ENCODE data around the gene SYTL4.
A peak's percentile ranks its signal among the peaks of the same experiment; 100 is the strongest.

SYTL4 gene

GRCh38 chrX:100687128-100687527, 44.8 kb downstream of the SYTL4 start:
- peak; percentile 8 for DNase-seq

- DNase-seq = no peak
Observed at GRCh38 chrX:100685997-100686305, 46.0 kb downstream of the SYTL4 start.

- DNase-seq = peak; percentile 55
Observed at GRCh38 chrX:100685284-100685996, 46.5 kb downstream of the SYTL4 start.

- DNase-seq = no peak
Observed at GRCh38 chrX:100682939-100683338, 49.0 kb downstream of the SYTL4 start.

- DNase-seq = no peak
Observed at GRCh38 chrX:100681599-100681998, 50.3 kb downstream of the SYTL4 start.

GRCh38 chrX:100680756-100681155, 51.2 kb downstream of the SYTL4 start:
- no peak for DNase-seq

- no peak for DNase-seq
Observed at GRCh38 chrX:100677611-100678181, 54.2 kb downstream of the SYTL4 start.

GRCh38 chrX:100674705-100675104, 57.2 kb downstream of the SYTL4 start:
- no peak for DNase-seq

- DNase-seq = no peak
Observed at GRCh38 chrX:100673397-100673953, 58.4 kb downstream of the SYTL4 start.

GRCh38 chrX:100672966-100673365, 59.0 kb downstream of the SYTL4 start:
- no peak for DNase-seq

GRCh38 chrX:100663642-100664041, 68.3 kb downstream of the SYTL4 start:
- no peak for DNase-seq

GRCh38 chrX:100662796-100663195, 69.1 kb downstream of the SYTL4 start:
- no peak for DNase-seq

GRCh38 chrX:100662170-100662569, 69.8 kb downstream of the SYTL4 start:
- no peak for DNase-seq

GRCh38 chrX:100659431-100660137, 72.3 kb downstream of the SYTL4 start:
- no peak for DNase-seq

GRCh38 chrX:100658941-100659381, 73.0 kb downstream of the SYTL4 start:
- DNase-seq = no peak

GRCh38 chrX:100654261-100654660, 77.7 kb downstream of the SYTL4 start:
- DNase-seq = no peak

GRCh38 chrX:100652266-100652665, 79.7 kb downstream of the SYTL4 start:
- no peak for DNase-seq

GRCh38 chrX:100650841-100651240, 81.1 kb downstream of the SYTL4 start:
- no peak for DNase-seq

GRCh38 chrX:100649550-100650356, 82.2 kb downstream of the SYTL4 start:
- no peak for DNase-seq

GRCh38 chrX:100648458-100649417, 83.2 kb downstream of the SYTL4 start:
- no peak for DNase-seq

GRCh38 chrX:100647739-100648138, 84.2 kb downstream of the SYTL4 start:
- no peak for DNase-seq

GRCh38 chrX:100647095-100647494, 84.8 kb downstream of the SYTL4 start:
- no peak for DNase-seq

Data from GDM1 (cell line).